Right lobe of liver (tissue), 4 donors: ENCODE results near the gene SYT14.

ENCODE experiments used
- CTCF ChIP-seq, 4 donors: fragments of 200-600 bp in 3 of 4; fragments of 450-650 bp in 1 of 4; IDR thresholded peaks; one replicate each; pipeline versions ENCODE4 v1.5.1 to v1.8.0; 2016 to 2022; ENCODE audit warnings: antibody characterized with exemption in 4 of 4, mild to moderate bottlenecking in 2 of 4
- POLR2A ChIP-seq: fragments of 450-650 bp; IDR thresholded peaks from one replicate; pipeline ENCODE4 v1.6.1; 2017; ENCODE audit warnings: antibody characterized with exemption, mild to moderate bottlenecking
- donor health status: DM: no; HTN: no; CAD: no.
- donor health status: DM: no; HTN: no; CAD: no.
- donor health status: DM: no; HTN: yes; CAD: no.

GRCh38 chr1:210057593-210057992, 119.6 kb downstream of the SYT14 start:
- TF ChIP-seq CTCF (IDR thresholded peaks at IDR 0.05), result no peak
- no peak for TF ChIP-seq POLR2A
